Fibroblast of skin of left quadriceps (primary cell): ENCODE data around the gene CYBA.

ENCODE experiments used
- DNase-seq, 2 experiments: peaks; one replicate each; pipeline ENCODE4 v3.0.0-alpha.2; 2013; ENCODE audit warnings: low read depth in 2 of 2

Gene CYBA

DNA sequence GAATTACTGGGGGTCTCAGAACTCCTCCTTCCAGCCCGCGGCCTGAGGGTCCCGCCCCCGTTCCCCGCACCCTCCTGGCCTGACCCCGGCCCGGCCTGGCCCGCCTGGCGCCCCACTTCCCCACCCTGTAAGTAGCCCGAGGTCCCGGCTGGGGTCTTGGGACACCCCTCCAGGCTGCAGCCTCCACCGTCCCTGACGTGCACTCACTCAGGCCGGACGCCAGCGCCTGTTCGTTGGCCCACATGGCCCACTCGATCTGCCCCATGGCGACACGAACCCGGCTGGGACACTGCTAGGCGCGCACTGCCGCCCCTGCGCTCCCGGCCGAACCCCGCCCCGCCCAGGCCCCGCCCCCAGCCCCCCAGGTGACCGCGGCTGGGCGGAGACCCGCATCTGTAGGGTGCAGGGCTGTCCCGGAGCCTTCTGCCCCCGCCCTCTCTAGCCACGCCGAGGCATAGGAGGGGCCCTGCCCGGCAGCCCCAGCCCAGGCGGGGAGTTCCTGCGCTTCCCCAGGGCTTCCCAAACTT, at the start of gene CYBA:
Gene CYBA (minus strand): TSS at position 305 of the 527 bp plus-strand sequence. CDS start 40 bp downstream, at position 265.
- peak in 1 of 2 experiments; percentile 24 for DNase-seq

DNA sequence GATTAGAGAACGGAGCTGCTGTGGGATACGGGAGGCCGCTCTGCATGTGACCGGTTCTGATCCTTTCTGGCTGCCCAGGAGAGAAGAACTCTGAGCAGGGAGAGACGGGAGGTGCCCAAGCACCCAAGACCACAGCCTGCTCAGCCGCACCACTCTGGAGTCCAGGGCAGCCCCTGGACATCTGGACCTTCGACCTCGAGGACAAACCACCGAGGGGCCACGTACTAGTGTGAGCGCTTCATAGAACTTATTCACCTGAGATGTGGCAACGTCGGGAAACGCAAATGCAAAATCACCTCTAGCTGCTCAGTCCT, 49.4 kb upstream of the CYBA start:
- no peak for DNase-seq

DNA sequence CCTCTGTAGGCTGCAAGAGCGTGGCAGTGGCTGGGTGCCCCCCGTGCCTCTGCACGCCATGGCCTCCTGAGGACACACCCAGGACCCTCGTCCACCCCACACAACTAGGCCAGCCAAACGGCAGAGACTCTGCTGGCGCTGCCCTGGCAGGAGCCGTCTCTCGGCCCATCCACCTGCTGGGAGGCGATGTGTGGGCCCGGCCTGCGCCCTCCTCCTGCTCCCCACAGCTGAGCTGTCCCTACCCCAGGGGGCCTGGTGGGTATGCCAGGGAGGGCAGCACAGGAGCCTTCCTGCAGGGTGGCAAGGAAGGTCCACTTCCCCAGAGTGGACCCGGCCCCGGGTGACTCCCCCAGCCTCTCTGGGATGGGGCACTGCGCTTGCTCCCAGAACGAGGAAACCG, 48.3 kb upstream of the CYBA start:
- no peak for DNase-seq

DNA sequence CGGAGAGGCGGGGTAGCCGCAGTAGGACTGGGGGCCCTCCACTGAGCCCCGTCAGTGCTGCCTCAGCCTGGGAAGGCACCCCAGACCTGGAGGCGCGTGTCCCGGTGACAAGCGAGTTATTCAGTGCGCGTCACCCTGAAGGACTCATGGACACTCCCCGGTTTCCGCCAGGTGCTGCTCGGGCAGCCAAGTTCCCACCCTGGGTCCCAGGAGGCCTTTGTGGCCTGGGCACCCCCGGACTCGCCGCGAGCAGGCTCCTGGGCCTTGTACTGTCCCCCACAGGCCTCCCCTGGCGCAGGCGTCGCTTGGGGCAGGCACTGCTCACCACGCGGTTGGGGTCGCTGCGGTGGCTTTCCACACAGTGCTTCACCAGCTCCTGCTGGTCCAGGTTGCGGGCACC, 47.8 kb upstream of the CYBA start:
- no peak for DNase-seq

DNA sequence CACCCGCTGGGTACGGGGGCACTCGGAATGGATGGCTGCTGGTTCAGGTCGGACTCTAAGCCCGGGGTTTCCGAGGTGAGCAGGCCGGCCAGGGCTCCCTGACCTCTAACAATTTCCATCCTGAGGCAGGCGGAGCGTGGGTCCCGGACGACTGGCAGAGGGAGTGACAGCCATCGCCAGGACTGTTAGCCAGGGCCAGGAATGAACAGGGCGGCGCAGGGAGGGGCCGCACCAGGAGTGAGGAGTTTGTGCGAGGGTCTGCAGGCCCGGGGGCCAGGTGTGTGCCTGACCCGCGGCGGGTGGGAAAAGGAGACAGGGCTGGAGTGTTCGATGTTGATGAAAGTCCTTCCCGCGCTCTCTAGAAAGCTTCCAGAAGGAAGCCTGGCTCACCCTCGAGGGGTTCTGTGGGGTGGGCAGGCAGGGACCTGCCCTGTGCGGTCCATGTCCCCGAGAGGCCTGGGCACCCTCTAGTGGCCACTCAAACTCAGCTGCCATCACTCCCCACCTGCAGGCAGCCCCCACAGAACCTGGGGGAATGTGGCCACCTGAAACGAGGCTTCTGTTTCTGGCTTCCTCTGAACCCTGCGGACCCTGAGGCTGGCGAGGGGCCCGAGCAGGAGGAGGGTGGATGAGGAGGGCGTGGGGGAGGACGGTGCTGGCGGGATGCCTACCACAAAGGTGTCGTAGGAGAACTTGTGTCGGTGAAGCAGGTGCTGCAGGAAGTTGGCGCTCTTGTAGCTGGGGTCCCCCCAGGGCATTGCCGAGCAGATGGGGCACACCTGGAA, 47.2 kb upstream of the CYBA start:
- DNase-seq: no peak

DNA sequence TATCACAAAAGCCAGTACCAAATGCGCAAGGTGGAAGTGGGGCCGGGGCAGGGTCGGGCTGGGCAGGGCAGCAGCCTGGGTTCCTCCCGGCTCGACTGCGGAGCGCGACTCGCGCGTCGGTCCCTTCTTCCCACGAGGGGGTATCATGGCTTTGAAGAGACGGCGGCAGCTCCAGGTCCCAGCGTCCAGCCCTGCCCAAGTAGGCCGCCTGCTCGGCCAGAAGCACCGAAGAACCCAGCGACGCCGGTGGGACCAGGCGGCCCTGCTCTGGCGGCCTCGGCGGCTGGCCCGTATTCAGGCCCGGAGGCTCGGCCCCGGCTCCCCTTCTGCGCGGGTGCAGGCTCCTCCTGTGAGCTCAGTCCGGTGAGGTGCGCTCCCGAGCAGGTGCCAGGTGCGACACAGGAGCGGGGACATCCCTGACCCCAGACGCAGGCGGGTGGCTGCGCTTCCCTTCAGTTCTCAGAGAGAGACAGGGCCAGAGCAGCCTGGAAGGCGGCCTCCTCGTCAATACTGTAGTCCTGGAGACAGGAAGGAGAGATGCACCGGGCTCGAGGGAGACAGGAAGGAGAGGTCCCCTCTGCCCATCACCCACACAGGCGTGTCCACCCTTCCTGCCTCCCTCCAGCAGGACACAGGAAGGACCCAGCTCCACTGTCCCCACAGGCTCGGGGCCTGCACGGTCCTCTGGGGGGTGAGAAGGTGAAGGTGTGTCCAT, 46.4 kb upstream of the CYBA start:
- no peak for DNase-seq

DNA sequence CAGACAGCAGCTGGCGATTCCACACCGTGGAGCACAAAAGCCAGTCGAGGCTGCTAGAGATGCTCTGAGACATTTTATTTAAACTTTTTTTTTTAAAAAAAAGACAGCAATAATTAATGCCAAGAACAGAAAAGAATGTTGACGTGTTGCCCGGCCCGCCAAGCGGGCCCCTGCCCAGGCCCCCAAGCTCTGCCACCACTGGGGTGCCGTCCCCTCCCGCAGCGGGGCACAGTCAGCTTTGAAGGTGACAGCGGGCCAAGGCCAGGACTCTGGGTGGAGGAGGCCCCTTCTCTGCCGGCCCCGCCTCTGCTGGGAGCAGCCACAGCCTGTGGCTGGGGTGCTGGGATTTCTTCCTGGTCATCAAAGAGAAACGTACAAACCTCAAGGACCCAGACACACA, 45.6 kb upstream of the CYBA start:
- no peak for DNase-seq

DNA sequence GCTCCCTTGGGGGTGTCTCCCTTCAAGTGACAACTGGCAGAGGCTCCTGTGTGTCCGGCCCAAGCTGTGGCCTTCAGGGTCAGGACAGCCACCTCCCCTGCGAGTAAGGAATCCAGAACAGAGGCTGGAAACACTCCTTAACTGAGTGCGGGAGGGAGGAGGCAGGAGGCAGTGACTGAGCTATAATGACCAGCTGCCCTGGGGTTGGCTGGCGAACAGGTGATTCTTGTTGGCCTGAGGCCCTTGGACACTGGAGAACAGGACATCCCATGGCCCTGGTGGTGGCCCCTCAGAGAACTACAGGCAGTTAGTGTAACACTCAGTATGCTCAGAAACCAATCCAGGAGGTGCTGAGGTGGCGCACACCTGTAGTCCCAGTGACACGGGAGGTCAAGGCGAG, 44.9 kb upstream of the CYBA start:
- no peak for DNase-seq

DNA sequence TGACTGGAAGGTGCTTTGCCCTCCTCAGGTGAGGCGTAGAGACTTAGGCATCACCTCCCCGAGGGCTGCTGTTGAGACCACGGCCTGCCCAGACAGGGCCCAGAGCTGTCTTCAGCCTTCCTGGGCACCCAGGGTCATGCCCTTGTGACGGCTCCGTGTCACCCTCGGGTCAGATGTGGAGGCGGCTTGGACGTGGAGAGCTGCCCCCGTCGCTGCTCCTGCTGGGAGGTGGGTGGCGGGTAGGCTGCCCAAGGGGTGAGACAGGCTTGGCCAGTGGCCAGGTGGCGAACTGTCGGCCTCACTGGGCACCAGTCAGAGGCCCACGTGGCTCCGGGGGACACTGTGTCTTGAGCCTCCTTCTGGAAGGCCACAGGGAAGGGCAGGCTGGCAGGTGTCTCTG, 44.4 kb upstream of the CYBA start:
- no peak for DNase-seq

DNA sequence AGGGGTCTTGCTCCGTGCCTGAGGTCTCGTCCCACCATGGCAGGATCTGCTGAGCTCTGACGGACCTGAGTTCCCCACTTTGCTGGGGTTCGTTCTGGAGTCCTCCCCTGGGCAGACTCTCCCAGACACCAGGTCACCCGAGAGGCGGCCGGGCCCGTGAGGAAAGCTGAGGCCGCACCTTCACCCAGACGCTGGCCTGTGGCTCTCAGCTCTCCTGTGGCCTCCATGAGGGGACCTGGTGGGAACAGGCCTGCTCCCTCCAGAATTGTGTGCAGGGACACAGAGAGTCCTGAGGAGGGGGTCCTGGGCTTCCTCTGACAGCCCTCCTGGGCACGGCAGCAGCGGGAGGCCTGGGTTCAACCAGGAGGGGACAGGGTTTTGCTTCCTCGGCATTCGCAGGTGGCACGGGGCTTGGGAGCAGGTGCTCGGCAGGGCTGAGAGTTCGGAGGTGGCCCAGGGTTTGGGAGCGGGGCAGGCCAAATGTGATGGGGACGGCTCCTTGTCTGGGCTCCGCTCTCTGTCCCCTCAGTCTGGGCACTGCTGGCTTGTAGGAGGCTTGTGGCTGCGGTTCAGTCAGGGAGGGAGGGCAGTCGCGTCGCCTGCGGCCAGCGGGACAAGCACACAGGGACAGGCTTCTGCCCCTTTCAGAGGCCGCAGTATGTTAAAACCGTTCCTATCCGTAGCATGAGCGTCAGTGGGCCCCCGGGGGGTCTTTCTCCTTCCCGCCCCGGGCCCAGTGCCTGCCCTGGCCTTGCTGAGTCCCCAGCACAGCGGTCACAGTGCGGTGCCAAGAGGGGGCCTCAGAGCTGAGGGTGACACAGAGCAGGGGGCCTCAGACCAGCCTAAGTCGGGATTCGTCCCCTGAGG, 43.6 kb upstream of the CYBA start:
- DNase-seq: no peak

DNA sequence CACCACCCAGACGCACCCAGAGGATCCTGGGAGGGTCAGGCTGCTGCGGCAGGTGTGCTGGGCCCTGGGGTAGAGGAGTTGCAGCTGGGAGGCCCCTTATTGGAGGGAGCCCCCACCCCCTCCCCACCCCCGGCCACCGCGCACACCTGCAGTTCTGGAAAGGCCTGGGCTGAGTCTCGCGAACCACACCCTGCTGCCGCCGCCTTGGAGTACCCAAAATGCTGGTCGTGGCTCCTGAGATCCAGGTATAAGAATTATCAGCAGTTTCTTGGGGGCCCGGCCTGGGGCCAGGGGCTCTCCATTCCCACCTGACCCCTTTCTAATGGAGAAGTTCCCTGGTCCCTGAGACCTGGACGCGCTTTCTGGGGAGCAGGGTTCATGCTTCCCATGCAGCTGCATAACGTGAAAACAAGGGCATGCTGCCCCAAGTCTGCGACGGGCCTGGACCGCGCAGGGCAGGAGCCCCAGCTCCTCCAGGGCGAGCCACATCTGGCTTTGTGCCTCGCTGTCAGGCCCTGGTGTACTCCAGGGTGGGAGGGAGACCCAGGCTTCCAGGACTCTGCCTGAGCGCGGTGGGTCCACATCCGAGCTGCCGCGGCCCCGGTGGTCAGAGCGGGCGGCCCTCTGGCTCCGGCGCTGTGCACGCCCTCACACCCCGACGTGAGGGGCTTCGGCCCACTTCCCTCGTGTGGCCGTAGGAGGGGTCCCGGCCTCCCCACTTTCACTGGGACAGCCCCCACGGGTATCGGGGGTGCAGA, 42.7 kb upstream of the CYBA start:
- DNase-seq: no peak

DNA sequence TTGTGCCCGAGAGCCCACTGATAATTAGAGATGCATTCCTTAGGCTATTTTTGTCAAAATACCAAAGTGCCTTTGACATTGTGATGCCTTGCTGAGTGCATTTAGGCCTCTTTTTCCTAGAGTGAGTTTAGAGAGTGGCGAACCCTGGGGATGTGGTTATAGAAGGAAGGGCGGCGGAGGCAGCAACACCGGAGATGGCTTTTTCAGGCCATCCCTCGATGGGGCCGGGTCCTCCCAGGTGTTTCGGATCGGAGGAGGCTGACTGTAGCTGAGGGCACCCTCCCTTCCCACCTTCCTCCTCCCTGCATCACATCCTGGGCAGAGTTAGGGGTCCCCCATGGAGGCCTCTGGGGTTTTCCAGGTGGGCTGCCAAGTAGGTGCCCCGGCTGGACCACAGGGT, 42.0 kb upstream of the CYBA start:
- no peak for DNase-seq

DNA sequence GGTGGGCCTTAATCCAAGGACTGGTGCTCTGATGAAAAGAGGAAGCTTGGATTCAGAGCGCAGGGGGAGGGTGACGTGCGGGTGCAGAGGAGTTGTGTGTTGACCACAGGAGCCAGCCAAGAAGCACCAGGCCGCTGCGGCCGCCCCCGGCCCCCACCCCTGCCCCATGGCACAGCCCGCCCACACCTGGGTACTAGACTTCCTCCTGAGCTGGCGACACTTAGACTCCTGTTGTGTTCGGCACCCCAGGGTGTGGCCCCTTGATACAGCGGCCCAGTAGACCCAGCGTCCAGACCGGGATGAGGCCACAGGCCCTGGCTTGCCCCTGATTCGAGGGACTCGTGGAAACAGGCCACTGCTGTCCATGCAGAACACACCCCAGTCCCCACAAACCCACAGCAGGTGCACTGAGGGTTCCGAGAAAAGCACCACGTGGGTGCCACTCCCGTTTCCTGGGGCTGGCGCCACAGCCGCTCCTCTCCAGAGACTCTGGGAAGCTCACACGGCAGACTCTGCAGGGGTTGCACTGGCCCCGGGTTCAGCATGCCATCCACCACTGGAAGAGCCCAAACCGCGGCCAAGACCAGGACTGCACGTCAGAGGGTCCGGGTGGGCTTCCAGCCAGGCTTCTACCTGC, 41.2 kb upstream of the CYBA start:
- no peak for DNase-seq

DNA sequence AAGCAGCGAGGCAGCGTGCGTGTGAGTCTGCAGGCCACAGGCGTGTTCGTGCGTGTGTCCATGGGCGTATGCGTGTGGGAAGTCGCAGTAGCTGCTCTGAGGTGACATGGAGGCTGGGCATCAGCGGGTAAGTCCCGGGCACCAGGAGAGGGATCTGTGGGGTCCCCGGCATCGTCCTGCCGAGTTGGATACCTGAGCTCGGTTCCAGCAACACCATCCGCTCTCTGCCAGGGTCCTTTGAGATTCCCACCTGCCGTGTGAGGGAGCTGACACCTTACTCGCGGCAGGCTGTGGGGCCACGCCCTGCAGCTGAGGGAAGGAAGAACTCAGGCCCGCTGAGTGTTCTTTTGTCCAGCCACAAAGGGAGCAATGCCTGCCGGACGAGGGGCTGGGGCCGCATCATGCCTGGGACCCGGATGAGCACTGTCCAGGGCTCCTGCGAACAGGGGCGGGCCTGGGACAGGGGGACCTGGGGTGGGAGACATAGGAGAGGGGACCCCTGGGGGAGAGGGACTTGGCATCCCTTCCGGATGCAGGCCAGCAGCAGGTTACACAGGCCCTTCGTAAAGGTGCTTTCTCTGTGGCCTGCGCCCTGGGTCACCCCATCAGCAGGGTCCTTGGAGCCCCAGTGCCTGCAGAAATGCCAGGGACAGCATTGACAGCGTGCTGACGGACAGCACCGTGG, 40.4 kb upstream of the CYBA start:
- no peak for DNase-seq

DNA sequence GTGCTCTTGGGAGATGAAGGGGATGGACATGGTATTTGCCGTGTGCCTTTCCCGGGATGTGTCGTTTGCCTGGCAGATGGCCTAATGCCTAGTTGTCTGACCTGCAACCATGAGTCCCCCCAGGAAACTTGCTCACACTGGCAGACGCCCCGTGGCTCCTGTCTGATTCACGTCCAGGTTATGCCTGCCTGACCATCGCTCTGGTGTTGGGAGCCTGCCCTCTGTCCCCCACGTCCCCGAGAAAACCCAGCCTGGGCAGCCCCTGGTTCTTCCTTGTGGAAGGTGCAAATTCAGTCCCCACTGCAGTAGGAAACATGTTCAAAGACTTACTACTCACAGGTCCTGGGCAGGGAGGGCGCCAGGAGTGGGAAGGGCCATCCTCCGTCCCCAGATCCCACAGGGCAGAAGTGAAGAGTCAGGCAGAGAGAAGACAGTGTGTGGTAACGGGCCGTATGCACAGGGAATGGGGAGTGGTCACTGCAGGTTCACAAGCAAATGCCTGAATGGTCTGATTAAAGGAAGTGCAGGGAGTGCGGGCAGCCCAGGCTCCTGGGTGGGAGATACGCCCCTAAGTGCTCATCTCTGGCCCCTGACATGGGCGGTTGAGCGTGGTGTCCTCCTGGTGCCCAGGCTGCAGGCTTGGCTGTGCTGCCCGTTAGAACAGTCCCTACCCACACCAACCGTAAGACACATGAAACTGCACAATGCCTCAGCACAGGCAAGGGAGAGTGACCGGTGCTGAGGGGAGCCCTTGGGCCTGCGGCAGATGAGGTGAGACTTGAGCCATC, 39.7 kb upstream of the CYBA start:
- DNase-seq: no peak

DNA sequence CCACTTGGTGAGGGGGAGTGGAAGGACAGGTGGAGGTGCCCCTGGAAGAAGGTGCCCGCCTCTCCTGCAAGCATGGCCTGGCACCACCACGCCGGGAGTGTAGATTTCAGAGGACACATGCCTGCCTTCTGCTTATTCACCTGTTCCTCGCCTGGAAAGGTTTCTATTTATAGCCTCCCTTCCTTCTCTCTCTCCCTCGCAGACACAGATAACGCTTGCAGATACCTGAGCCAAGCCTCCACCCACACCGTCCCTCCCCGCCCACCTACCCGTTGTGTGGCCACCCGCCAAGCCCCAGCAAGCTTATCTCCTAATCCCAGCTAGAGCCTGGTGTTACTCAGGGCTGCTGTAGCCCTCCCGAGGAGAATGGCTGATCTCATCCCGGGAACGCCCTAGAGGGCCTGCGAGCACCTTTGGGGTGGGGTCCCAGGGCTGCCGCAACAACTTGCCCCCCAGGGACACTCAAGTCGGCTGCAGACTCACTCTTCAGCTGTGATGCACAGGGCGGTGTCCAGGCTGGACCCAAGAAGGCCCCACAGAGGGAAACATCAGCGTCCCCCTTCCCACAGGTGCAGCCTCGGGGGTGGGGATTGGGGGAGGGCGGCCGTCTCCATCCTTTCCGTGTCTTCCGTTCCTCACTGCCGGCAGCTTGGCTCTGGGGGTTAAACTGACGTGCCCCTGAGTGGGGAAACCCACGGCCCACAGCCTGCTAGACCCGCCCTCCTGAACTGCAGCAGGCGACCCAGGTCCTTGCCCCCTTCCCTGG, 37.3 kb upstream of the CYBA start:
- no peak for DNase-seq

DNA sequence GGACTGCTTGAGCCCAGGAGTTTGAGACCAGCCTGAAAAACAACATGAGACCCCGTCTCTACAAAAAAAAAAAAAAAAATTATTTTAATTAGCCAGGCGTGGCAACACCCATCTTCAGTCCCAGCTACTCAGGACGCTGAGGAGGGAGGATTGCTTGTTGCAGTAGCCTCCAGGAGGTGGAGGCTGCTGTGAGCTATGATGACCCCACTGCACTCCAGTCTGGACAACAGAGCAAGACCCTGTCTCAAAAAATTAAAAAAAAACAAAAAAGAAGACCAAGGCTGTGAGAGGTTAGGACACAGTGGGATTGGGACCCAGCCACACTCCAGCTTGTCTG, 36.8 kb upstream of the CYBA start:
- DNase-seq: no peak

DNA sequence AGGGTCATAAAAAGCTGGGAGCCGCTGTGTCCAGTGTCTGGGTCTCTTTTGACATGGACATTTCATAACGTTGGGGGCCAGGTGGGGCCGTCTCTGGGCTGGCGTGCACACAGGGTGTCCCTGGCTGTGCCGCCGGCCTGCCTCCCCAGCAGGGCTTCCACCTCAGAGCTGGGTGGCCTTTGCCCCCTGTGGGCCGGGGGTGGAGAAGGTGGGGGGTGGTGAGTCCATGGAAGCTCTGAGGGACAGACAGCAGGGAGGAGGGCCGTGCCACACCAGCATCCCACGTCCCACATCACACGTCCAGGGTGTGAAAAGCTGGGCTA, 36.4 kb upstream of the CYBA start:
- DNase-seq: no peak
